ENCODE measurements around the gene ZSWIM5. TPM values are rescaled to one million over a fixed set of nuclear protein-coding genes. Genes with fewer than 3 reads are reported as not detected.
"Not testable (repeated sequence)": the region's sequence is repeated elsewhere in the genome, so short reads cannot be mapped to it uniquely, and the experiment has no call there.

The ZSWIM5 gene
- polyA plus RNA-seq, 12 donors: 0.32 to 1.7 (median 0.57) TPM; not detected in 1

GRCh38 chr1:45205011-45205909, 1.1 kb downstream of the ZSWIM5 start:
- peak; percentile 24 for DNase-seq

GRCh38 chr1:45200906-45201500, 5.4 kb downstream of the ZSWIM5 start:
- DNase-seq: no peak

- no peak for DNase-seq
Observed at GRCh38 chr1:45200435-45200834, 6.0 kb downstream of the ZSWIM5 start.

- no peak for DNase-seq
Observed at GRCh38 chr1:45198185-45198584, 8.2 kb downstream of the ZSWIM5 start.

GRCh38 chr1:45196863-45197262, 9.5 kb downstream of the ZSWIM5 start:
- DNase-seq: no peak

GRCh38 chr1:45191418-45191783, 15.0 kb downstream of the ZSWIM5 start:
- DNase-seq: no peak

GRCh38 chr1:45187725-45188124, 18.7 kb downstream of the ZSWIM5 start:
- no peak for DNase-seq

GRCh38 chr1:45179918-45180519, 26.4 kb downstream of the ZSWIM5 start:
- not testable (repeated sequence) for DNase-seq

GRCh38 chr1:45177452-45177851, 29.0 kb downstream of the ZSWIM5 start:
- no peak for DNase-seq

GRCh38 chr1:45172764-45173163, 33.6 kb downstream of the ZSWIM5 start:
- DNase-seq: no peak

GRCh38 chr1:45172005-45172404, 34.4 kb downstream of the ZSWIM5 start:
- no peak for DNase-seq

GRCh38 chr1:45171575-45171974, 34.8 kb downstream of the ZSWIM5 start:
- DNase-seq: no peak

- DNase-seq: no peak
Observed at GRCh38 chr1:45170151-45170742, 36.2 kb downstream of the ZSWIM5 start.

GRCh38 chr1:45167947-45168346, 38.5 kb downstream of the ZSWIM5 start:
- DNase-seq: not testable (repeated sequence)

GRCh38 chr1:45164307-45164706, 42.1 kb downstream of the ZSWIM5 start:
- not testable (repeated sequence) for DNase-seq

GRCh38 chr1:45163111-45163510, 43.3 kb downstream of the ZSWIM5 start:
- DNase-seq: not testable (repeated sequence)

GRCh38 chr1:45162041-45163035, 44.1 kb downstream of the ZSWIM5 start:
- not testable (repeated sequence) for DNase-seq

- DNase-seq: no peak
Observed at GRCh38 chr1:45155957-45156356, 50.4 kb downstream of the ZSWIM5 start.

- DNase-seq: no peak
Observed at GRCh38 chr1:45155423-45155822, 51.0 kb downstream of the ZSWIM5 start.

GRCh38 chr1:45152126-45152525, 54.3 kb downstream of the ZSWIM5 start:
- no peak for DNase-seq

- no peak for DNase-seq
Observed at GRCh38 chr1:45148209-45148825, 58.1 kb downstream of the ZSWIM5 start.

Data from muscle of arm (tissue), 12 donors.